OCI-LY3 (cell line): ENCODE measurements around the gene CHKB.

Experiments used
- EZH2phosphoT487 ChIP-seq: fragments of 200-600 bp; shearing (Covaris generic); IDR thresholded peaks from 2 replicates; pipeline ENCODE4 v1.6.1; 2018; ENCODE audit warnings: antibody characterized with exemption, mixed run types, low read depth
- TF ChIP-seq, protein P1 (sequence below): fragments of 200-600, 300-600 bp; sonication (generic); IDR thresholded peaks from 2 replicates; pipeline ENCODE4 v1.5.1; 2014; ENCODE audit warnings: antibody characterized with exemption, low read length, low read depth

DNA sequence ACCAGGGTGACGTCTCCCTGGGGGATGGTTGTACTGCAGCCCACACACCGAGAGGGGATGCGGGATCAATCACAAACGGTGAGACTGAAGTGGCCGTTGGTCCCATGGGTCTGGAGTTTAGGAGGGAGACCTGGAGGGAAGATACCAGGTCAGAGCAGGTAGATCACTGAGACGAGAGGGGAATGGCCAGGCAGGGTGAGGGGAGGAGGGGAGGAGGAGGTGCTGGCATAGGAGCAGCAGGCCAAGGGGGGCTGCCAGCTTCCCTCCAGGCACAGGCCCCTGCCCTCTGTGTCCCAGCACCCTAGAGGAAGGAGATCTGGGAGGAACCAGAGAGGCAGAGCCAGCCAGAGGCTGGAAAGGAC is 25.0 kb upstream of the CHKB start:
- TF ChIP-seq, protein P1, sequence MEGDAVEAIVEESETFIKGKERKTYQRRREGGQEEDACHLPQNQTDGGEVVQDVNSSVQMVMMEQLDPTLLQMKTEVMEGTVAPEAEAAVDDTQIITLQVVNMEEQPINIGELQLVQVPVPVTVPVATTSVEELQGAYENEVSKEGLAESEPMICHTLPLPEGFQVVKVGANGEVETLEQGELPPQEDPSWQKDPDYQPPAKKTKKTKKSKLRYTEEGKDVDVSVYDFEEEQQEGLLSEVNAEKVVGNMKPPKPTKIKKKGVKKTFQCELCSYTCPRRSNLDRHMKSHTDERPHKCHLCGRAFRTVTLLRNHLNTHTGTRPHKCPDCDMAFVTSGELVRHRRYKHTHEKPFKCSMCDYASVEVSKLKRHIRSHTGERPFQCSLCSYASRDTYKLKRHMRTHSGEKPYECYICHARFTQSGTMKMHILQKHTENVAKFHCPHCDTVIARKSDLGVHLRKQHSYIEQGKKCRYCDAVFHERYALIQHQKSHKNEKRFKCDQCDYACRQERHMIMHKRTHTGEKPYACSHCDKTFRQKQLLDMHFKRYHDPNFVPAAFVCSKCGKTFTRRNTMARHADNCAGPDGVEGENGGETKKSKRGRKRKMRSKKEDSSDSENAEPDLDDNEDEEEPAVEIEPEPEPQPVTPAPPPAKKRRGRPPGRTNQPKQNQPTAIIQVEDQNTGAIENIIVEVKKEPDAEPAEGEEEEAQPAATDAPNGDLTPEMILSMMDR: no peak
- TF ChIP-seq EZH2phosphoT487: no peak
